LNCaP clone FGC (cell line): ENCODE data around the gene CPA4.
"Not testable (repeated sequence)": the region's sequence is repeated elsewhere in the genome, so short reads cannot be mapped to it uniquely, and the experiment has no call there.

ENCODE experiments used
- DNase-seq: peaks from one replicate; pipeline ENCODE4 v3.0.0-alpha.2; 2011; ENCODE audit warnings: low read depth
- H3K4me3 ChIP-seq: 2 replicates; pipeline ENCODE4 v1.5.1; 2011; ENCODE audit warnings: mild to moderate bottlenecking, low read depth, low read length, control low read depth
- CTCF ChIP-seq: IDR thresholded peaks from 2 replicates; pipeline ENCODE4 v1.5.1; 2012; ENCODE audit warnings: mild to moderate bottlenecking; ENCODE audit not compliant: control insufficient read depth, insufficient read depth; ENCODE audit errors: extremely low read depth

The CPA4 gene

GRCh38 chr7:130319541-130319940, 26.6 kb downstream of the CPA4 start:
- TF ChIP-seq CTCF = no peak
- no peak overlapping the region for H3K4me3 ChIP-seq
- no peak for DNase-seq

GRCh38 chr7:130321542-130322229, 28.7 kb downstream of the CPA4 start:
- not testable (repeated sequence) for DNase-seq, H3K4me3 ChIP-seq

- no peak for DNase-seq
- no peak for TF ChIP-seq CTCF
- no peak overlapping the region for H3K4me3 ChIP-seq
Observed at GRCh38 chr7:130322615-130323014, 29.7 kb downstream of the CPA4 start.

GRCh38 chr7:130324306-130324943, 31.5 kb downstream of the CPA4 start:
- no peak for DNase-seq
- no peak for TF ChIP-seq CTCF
- H3K4me3 ChIP-seq = no peak overlapping the region

- TF ChIP-seq CTCF = no peak
- DNase-seq = peak; percentile 28
Observed at GRCh38 chr7:130329681-130330080, 36.7 kb downstream of the CPA4 start.

GRCh38 chr7:130332259-130333053, 39.5 kb downstream of the CPA4 start:
- no peak for TF ChIP-seq CTCF
- DNase-seq = peak; percentile 34

More at GRCh38 chr7:130329681-130330080, 36.7 kb downstream of the CPA4 start:
- H3K4me3 ChIP-seq = no peak overlapping the region

GRCh38 chr7:130333832-130334231, 40.9 kb downstream of the CPA4 start:
- no peak overlapping the region for H3K4me3 ChIP-seq
- TF ChIP-seq CTCF = no peak
- no peak for DNase-seq

More at GRCh38 chr7:130332259-130333053, 39.5 kb downstream of the CPA4 start:
- H3K4me3 ChIP-seq = no peak overlapping the region
